ENCODE results near the gene DDIAS. TPM values are rescaled to one million over a fixed set of nuclear protein-coding genes. Genes with fewer than 3 reads are reported as not detected.

DDIAS gene, protein sequence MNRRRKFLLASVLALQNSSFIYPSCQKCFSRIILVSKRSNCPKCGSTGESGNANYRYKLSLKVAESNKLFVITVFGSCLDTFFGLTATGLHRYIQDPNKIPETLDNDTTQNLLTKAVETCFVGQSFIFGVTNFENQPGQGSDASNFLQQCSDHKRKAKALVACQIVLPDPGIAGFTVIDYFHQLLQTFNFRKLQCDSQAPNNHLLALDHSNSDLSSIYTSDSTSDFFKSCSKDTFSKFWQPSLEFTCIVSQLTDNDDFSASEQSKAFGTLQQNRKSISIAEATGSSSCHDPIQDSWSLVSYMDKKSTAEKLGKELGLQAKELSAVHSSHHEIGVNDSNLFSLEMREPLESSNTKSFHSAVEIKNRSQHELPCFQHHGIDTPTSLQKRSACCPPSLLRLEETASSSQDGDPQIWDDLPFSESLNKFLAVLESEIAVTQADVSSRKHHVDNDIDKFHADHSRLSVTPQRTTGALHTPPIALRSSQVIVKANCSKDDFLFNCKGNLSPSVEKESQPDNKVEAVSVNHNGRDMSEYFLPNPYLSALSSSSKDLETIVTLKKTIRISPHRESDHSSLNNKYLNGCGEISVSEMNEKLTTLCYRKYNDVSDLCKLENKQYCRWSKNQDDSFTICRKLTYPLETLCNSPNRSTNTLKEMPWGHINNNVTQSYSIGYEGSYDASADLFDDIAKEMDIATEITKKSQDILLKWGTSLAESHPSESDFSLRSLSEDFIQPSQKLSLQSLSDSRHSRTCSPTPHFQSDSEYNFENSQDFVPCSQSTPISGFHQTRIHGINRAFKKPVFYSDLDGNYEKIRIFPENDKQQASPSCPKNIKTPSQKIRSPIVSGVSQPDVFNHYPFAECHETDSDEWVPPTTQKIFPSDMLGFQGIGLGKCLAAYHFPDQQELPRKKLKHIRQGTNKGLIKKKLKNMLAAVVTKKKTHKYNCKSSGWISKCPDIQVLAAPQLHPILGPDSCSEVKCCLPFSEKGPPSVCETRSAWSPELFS
- 0.34 and 0.57 TPM in 2 replicates for total RNA-seq

GRCh38 chr11:82901165-82901921, at the start of gene DDIAS:
DDIAS (plus strand) TSS chr11:82901736; CDS start chr11:82914739, 13,003 bp downstream.

DNA sequence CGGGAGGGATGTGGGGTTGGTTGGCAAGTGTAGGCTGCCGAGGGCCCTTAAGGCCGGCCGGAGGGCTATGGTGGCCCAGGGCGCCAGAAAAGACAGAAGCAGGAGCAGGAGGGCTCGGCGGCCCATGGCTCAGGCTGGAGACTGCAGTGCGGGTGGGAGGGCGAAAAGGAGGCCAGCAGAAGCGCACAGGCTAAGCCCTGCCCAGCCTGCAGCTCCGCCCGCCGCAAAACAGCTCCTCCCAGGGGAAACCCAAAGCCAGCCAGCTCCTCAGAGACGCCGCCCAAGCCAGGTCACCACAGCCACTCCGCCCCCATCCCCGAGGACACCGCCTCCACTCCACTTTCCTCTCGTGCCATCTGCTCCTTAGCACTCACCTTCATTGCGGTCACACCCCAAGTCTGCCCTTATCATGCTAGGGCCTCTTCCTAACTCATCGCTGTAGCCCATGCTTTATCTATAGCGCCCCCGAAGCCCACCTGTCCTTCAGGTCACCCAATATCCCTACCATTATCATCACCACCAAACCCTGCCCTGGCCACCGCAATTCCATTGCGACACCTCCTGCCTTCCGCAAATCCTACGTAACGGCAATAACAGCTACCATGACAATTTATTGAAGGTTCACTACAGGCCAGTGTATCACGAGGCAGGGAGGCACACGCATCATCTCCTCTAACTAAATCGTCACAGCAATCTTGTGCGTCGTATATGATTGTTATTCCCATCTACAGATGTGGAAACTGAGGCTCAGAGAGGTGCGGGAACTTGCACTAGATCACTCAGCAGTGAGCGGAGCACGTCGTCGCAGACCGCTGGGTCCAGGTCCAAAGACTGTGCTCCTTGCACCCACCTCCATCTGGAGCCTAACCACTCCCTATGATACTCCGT, 1.0 kb upstream of the DDIAS start, which contains the start of gene PRCP:
PRCP (minus strand) TSS at position 154 of the 888 bp plus-strand sequence; CDS start at position 126, 28 bp downstream.

Other genes starting within 250 kb of the DDIAS start
- 1.4 and 1.7 TPM in 2 replicates for gene FAM181B, start 167.9 kb upstream of the DDIAS start, total RNA-seq
- gene PRCP, start 1.3 kb upstream of the DDIAS start, total RNA-seq, result 12.3 and 63.3 TPM in 2 replicates
- gene RAB30, start 170.2 kb downstream of the DDIAS start, total RNA-seq, result 4.1 and 7.9 TPM in 2 replicates

All from nasal cavity respiratory epithelium epithelial cell of viscerocranial mucosa (primary cell).